ENCODE measurements around the gene DLG2. TPM values are rescaled to one million over a fixed set of nuclear protein-coding genes. Genes with fewer than 3 reads are reported as not detected.
A peak's percentile ranks its signal among the peaks of the same experiment; 100 is the strongest.

The DLG2 gene
- total RNA-seq, 1 donor from 2014 or later, result 6.7 TPM

- Mint-ChIP-seq H3K4me1 (peaks cover 37% of the 10 kb centered on the region), H3K27ac (peak overlapping the region; percentile 99), H3K4me3 (peak overlapping the region; percentile 94), H3K27me3 (ENCODE audit: low read depth) (peaks cover 16% of the 10 kb centered on the region), H3K36me3 (peaks cover 3% of the 10 kb centered on the region), H3K9me3 (no peaks in the 10 kb centered on the region)
- TF ChIP-seq, protein P1, sequence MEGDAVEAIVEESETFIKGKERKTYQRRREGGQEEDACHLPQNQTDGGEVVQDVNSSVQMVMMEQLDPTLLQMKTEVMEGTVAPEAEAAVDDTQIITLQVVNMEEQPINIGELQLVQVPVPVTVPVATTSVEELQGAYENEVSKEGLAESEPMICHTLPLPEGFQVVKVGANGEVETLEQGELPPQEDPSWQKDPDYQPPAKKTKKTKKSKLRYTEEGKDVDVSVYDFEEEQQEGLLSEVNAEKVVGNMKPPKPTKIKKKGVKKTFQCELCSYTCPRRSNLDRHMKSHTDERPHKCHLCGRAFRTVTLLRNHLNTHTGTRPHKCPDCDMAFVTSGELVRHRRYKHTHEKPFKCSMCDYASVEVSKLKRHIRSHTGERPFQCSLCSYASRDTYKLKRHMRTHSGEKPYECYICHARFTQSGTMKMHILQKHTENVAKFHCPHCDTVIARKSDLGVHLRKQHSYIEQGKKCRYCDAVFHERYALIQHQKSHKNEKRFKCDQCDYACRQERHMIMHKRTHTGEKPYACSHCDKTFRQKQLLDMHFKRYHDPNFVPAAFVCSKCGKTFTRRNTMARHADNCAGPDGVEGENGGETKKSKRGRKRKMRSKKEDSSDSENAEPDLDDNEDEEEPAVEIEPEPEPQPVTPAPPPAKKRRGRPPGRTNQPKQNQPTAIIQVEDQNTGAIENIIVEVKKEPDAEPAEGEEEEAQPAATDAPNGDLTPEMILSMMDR (IDR thresholded peaks at IDR 0.05; ENCODE audit: unreplicated experiment), result no peak
- DNase-seq (ENCODE audit: low spot score in 2 of 2, unreplicated experiment in 2 of 2), result no peak
These were observed 19.9 kb upstream of the DLG2 start for GRCh38 chr11:85647078-85647477.

DNA sequence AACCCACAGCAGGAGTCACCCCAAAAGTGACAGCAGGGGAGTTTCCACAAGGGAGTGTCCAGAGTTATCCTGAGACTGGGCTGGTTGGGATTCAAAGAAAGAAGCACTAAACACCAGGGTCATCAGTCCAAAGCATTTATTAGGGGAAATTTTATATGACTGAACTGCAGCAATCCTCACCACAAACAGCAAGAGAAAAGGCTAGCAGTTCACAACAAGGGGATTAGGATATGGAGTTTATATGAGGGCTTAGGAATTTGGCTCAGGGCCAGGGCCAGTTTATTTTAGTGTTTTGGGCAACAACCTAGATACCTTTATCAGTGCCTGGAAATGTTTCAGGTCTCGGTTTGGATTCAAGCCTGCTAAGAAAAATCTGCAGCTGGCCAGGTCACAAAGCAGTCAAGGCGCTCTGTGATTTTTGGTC lies 16.1 kb upstream of the DLG2 start:
- DNase-seq (ENCODE audit: low spot score in 2 of 2, unreplicated experiment in 2 of 2), result peak; percentile 29 to 55
- Mint-ChIP-seq H3K4me1 (peaks cover 25% of the 10 kb centered on the region), H3K9me3 (no peaks in the 10 kb centered on the region), H3K4me3 (peak overlapping the region; percentile 20), H3K27ac (peak overlapping the region; percentile 83), H3K36me3 (peaks cover 4% of the 10 kb centered on the region), H3K27me3 (ENCODE audit: low read depth) (peaks cover 21% of the 10 kb centered on the region)
- TF ChIP-seq, protein P1 (IDR thresholded peaks at IDR 0.05; ENCODE audit: unreplicated experiment), result no peak

- no peaks in the 10 kb centered on the region for H3K27me3 Mint-ChIP-seq (ENCODE audit: low read depth)
- H3K9me3 Mint-ChIP-seq, result no peaks in the 10 kb centered on the region
- no peak for DNase-seq (ENCODE audit: low spot score in 2 of 2, unreplicated experiment in 2 of 2)
- TF ChIP-seq, protein P1 (IDR thresholded peaks at IDR 0.05; ENCODE audit: unreplicated experiment), result no peak
- no peak overlapping the region for H3K4me3 Mint-ChIP-seq
- H3K27ac Mint-ChIP-seq, result no peak overlapping the region
- peaks cover 1% of the 10 kb centered on the region for H3K4me1 Mint-ChIP-seq
- H3K36me3 Mint-ChIP-seq, result peaks cover 17% of the 10 kb centered on the region
These were observed 7.6 kb upstream of the DLG2 start for GRCh38 chr11:85634747-85635146.

DNA sequence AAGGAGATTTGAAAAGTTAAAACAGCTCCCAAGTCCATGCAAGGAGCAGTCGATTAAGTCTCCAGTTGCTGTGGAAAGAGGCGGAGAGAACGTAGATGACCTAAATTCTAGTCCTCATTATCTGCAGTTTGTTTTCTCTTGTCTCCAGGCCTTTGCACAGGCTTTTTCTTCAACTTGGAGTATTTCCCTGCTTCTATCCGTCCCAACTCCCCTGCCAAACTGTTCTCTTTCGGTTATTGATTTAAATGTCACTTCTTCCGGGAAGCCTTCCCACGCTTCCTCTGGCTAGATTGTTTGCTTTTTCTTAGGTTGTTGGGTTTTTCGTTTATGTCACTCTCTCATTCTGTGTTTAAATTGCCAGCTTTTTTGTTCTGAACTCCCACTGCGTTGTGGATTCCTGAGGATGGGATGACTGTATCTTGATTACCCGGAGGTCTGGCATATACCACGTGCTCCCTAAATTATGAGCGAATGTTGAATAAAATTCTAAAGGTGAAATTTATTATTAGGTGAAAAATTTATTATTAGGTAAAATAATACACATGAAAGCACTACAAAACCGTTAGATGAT lies 1.7 kb upstream of the DLG2 start:
- Mint-ChIP-seq H3K27me3 (ENCODE audit: low read depth) (peaks cover 10% of the 10 kb centered on the region), H3K36me3 (peaks cover 3% of the 10 kb centered on the region), H3K4me3 (peak overlapping the region; percentile 92), H3K27ac (peak overlapping the region; percentile 96), H3K9me3 (no peaks in the 10 kb centered on the region), H3K4me1 (peaks cover 26% of the 10 kb centered on the region)
- no peak for DNase-seq (ENCODE audit: low spot score in 2 of 2, unreplicated experiment in 2 of 2)
- TF ChIP-seq, protein P1 (IDR thresholded peaks at IDR 0.05; ENCODE audit: unreplicated experiment), result no peak

DNA sequence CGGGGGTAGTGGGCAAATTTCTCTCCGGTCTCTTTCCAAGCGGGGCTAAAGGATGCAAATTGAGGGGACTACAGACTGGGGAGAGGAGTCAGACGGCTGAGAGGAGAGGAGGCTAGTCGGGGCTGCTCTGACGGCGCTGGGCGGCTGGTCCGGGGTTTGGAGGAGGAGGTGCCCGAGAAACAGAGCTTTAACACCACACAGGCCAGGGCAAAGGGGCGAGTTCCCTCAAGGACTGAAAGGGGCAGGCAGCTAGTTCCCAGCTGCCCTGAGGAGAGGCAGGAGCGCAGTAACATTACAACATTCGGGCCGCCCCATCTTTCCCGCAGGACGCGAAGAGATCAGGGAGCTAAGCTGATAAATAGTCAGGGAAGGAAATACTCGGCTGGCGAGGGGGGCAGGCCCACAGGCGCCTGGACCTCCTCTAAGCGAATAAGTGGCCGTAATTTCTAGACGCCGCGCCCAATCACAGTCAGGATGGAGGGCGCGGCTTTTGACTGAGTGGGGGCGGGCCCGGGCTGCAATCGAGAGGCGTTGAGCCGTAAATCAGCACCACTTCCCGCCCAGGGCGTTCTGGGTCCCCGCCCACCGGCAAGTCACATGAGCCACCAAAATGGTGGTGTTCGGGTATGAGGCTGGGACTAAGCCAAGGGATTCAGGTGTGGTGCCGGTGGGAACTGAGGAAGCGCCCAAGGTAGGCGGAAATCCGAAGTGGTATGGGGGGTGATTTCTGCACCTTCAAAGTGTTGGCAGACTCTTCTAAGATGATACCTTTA lies 1.0 kb upstream of the DLG2 start, which contains the start of gene TMEM126B:
TSS of gene TMEM126B (plus strand) at position 596 of the 773 bp plus-strand sequence. CDS start at position 611, 15 bp downstream.
- no peaks in the 10 kb centered on the region for H3K36me3 Mint-ChIP-seq
- peak within 1 kb of the TSS; percentile 96 for H3K27ac Mint-ChIP-seq
- H3K9me3 Mint-ChIP-seq, result no peaks in the 10 kb centered on the region
- peak within 1 kb of the TSS; percentile 92 for H3K4me3 Mint-ChIP-seq
- TF ChIP-seq, protein P1 (IDR thresholded peaks at IDR 0.05; ENCODE audit: unreplicated experiment), result no peak
- DNase-seq (ENCODE audit: low spot score in 2 of 2, unreplicated experiment in 2 of 2), result peak; percentile 89 to 96
- peaks cover 26% of the 10 kb centered on the region for H3K4me1 Mint-ChIP-seq
- peaks cover 12% of the 10 kb centered on the region for H3K27me3 Mint-ChIP-seq (ENCODE audit: low read depth)

Measured in mesothelial cell of epicardium (in vitro differentiated cells).